H1 (cell line): ENCODE data around the gene ASTN2. TPM values are rescaled to one million over a fixed set of nuclear protein-coding genes. Genes with fewer than 3 reads are reported as not detected.
"Not testable (repeated sequence)": the region's sequence is repeated elsewhere in the genome, so short reads cannot be mapped to it uniquely, and the experiment has no call there.

Experiments
- CTCF ChIA-PET: fragments of 300-600 bp; sonication (Branson Sonifier 250); formaldehyde crosslinking; loops from one replicate; lab custom pipeline; 2021; ENCODE audit not compliant: partially characterized antibody; lab: Charles Lee
- POLR2A ChIA-PET: fragments of 300-600 bp; sonication (Branson Sonifier 250); formaldehyde crosslinking; loops from one replicate; lab custom pipeline; 2021; ENCODE audit warnings: inconsistent platforms; ENCODE audit not compliant: partially characterized antibody; lab: Charles Lee
- DNase-seq, 2 experiments: peaks; one replicate each; pipeline versions ENCODE4 v3.0.0 to v3.0.0-alpha.2; 2010 to 2022; ENCODE audit warnings: low spot score in 2 of 2, low read depth in 1 of 2, mixed read lengths in 1 of 2
- FAIRE-seq: peaks from 2 replicates; lab custom pipeline; 2011; peaks lifted over from hg19 to GRCh38; lab: Jason Lieb, UNC
- H2AFZ ChIP-seq: 2 replicates; pipeline ENCODE4 v1.8.1; 2012; ENCODE audit warnings: low read length, inconsistent platforms
- H2AK5ac ChIP-seq: 2 replicates; pipeline ENCODE4 v1.6.1; 2013; ENCODE audit warnings: low read depth, low read length
- H2BK120ac ChIP-seq: replicated peaks from 2 replicates; pipeline ENCODE3; 2013; ENCODE audit warnings: low read depth, low read length, inconsistent platforms
- H2BK12ac ChIP-seq: 2 replicates; pipeline ENCODE4 v1.6.1; 2013; ENCODE audit warnings: low read depth, low read length
- H2BK15ac ChIP-seq: 2 replicates; pipeline ENCODE4 v1.6.1; 2013; ENCODE audit warnings: low read length
- H2BK20ac ChIP-seq: 2 replicates; pipeline ENCODE4 v1.6.1; 2013; ENCODE audit warnings: low read length
- H2BK5ac ChIP-seq: 2 replicates; pipeline ENCODE4 v1.6.1; 2013; ENCODE audit warnings: low read depth, low read length
- H3K14ac ChIP-seq: 2 replicates; pipeline ENCODE4 v1.6.1; 2013; ENCODE audit warnings: inconsistent platforms; ENCODE audit not compliant: insufficient read length
- H3K18ac ChIP-seq: 2 replicates; pipeline ENCODE4 v1.6.1; 2013; ENCODE audit warnings: low read length; ENCODE audit errors: extremely low read depth
- H3K23ac ChIP-seq: 2 replicates; pipeline ENCODE4 v1.6.1; 2013; ENCODE audit warnings: inconsistent platforms; ENCODE audit not compliant: insufficient read length
- H3K23me2 ChIP-seq: 2 replicates; pipeline ENCODE4 v1.6.1; 2013; ENCODE audit warnings: low read depth, low read length
- H3K27ac ChIP-seq: 2 replicates; pipeline ENCODE4 v1.6.1; 2011; ENCODE audit warnings: low read depth, low read length, inconsistent platforms
- H3K27me3 ChIP-seq, 4 experiments: replicated peaks in 1 of 4; 1 replicate in 1 of 4; 2 replicates in 3 of 4; pipeline versions ENCODE4 v1.6.1 to v1.8.1; 2011 to 2013; ENCODE audit warnings: low read length in 3 of 4, mild to moderate bottlenecking in 3 of 4, inconsistent platforms in 2 of 4, mixed read lengths in 2 of 4, moderate library complexity in 1 of 4; ENCODE audit not compliant: control insufficient read depth in 3 of 4, insufficient read depth in 3 of 4; ENCODE audit errors: extremely low read depth in 1 of 4
- H3K36me3 ChIP-seq, 4 experiments: 2 replicates each; pipeline versions ENCODE4 v1.6.1 to v1.8.1; 2011 to 2013; ENCODE audit warnings: mild to moderate bottlenecking in 4 of 4, low read length in 3 of 4, moderate library complexity in 2 of 4, control low read depth in 1 of 4, inconsistent platforms in 1 of 4; ENCODE audit not compliant: insufficient read depth in 4 of 4, control insufficient read depth in 2 of 4
- H3K4ac ChIP-seq: replicated peaks from 2 replicates; pipeline ENCODE3; 2013; ENCODE audit warnings: low read length, low read depth, mixed read lengths, inconsistent platforms; ENCODE audit not compliant: insufficient read length
- H3K4me1 ChIP-seq, 4 experiments: replicated peaks in 1 of 4; 1 replicate in 1 of 4; 2 replicates in 3 of 4; pipeline versions ENCODE4 v1.6.1 to v1.8.1; 2011 to 2013; ENCODE audit warnings: low read length in 3 of 4, inconsistent platforms in 2 of 4, mixed read lengths in 1 of 4; ENCODE audit not compliant: insufficient read depth in 4 of 4, control insufficient read depth in 3 of 4
- H3K4me2 ChIP-seq, 2 experiments: 2 replicates each; pipeline versions ENCODE4 v1.6.1 to v1.8.1; 2011 to 2013; ENCODE audit warnings: low read depth in 2 of 2, low read length in 2 of 2, control low read depth in 1 of 2, inconsistent platforms in 1 of 2, mild to moderate bottlenecking in 1 of 2; ENCODE audit not compliant: insufficient read depth in 1 of 2
- H3K4me3 ChIP-seq, 4 experiments: fragments of 200-600, 300-600 bp in 1 of 4; sonication (generic), shearing (Covaris generic), sonication (Bioruptor Twin) in 1 of 4; 2 replicates each; pipeline versions ENCODE4 v1.5.1 to v1.8.1; 2011 to 2016; ENCODE audit warnings: low read length in 4 of 4, low read depth in 3 of 4, control low read depth in 2 of 4, inconsistent platforms in 2 of 4, mild to moderate bottlenecking in 2 of 4, mixed read lengths in 1 of 4, moderate library complexity in 1 of 4; ENCODE audit not compliant: insufficient read depth in 2 of 4; ENCODE audit errors: extremely low read depth in 1 of 4
- H3K56ac ChIP-seq: replicated peaks from 2 replicates; pipeline ENCODE3; 2013; ENCODE audit warnings: low read depth, mild to moderate bottlenecking, mixed read lengths, low read length, inconsistent platforms; ENCODE audit not compliant: insufficient read length
- H3K79me1 ChIP-seq: 2 replicates; pipeline ENCODE4 v1.6.1; 2013; ENCODE audit warnings: low read depth, low read length, control low read depth
- H3K79me2 ChIP-seq, 2 experiments: 2 replicates each; pipeline versions ENCODE4 v1.6.1 to v1.8.1; 2012 to 2013; ENCODE audit warnings: low read length in 2 of 2, mild to moderate bottlenecking in 2 of 2, inconsistent platforms in 1 of 2; ENCODE audit not compliant: insufficient read depth in 2 of 2, control insufficient read depth in 1 of 2
- H3K9ac ChIP-seq, 4 experiments: replicated peaks in 1 of 4; 1 replicate in 1 of 4; 2 replicates in 3 of 4; pipeline versions ENCODE4 v1.6.1 to v1.8.1; 2011 to 2013; ENCODE audit warnings: low read depth in 3 of 4, low read length in 3 of 4, control low read depth in 2 of 4, mild to moderate bottlenecking in 2 of 4, moderate library complexity in 2 of 4, inconsistent platforms in 1 of 4; ENCODE audit errors: extremely low read depth in 1 of 4
- H3K9me3 ChIP-seq, 2 experiments: 2 replicates each; pipeline versions ENCODE4 v1.6.1 to v1.8.1; 2012 to 2013; ENCODE audit warnings: mild to moderate bottlenecking in 2 of 2, moderate library complexity in 2 of 2, control low read depth in 1 of 2, inconsistent platforms in 1 of 2, low read depth in 1 of 2, low read length in 1 of 2, mixed read lengths in 1 of 2; ENCODE audit not compliant: insufficient read depth in 2 of 2
- H4K20me1 ChIP-seq, 2 experiments: replicated peaks in 1 of 2; 2 replicates each; pipeline versions ENCODE3 to v1.8.1; 2011 to 2013; ENCODE audit warnings: inconsistent platforms in 2 of 2, low read length in 2 of 2, mild to moderate bottlenecking in 1 of 2; ENCODE audit not compliant: insufficient read depth in 2 of 2, control insufficient read depth in 1 of 2
- H4K5ac ChIP-seq: 2 replicates; pipeline ENCODE4 v1.6.1; 2013; ENCODE audit warnings: low read length, low read depth, mixed read lengths, inconsistent platforms; ENCODE audit not compliant: insufficient read length
- H4K8ac ChIP-seq: 2 replicates; pipeline ENCODE4 v1.8.0; 2013; ENCODE audit warnings: mild to moderate bottlenecking, moderate library complexity, low read length, inconsistent platforms; ENCODE audit not compliant: insufficient read depth; ENCODE audit errors: extremely low read depth
- H4K91ac ChIP-seq: replicated peaks from 2 replicates; pipeline ENCODE3; 2013; ENCODE audit warnings: low read length, mixed read lengths, inconsistent platforms; ENCODE audit not compliant: insufficient read length
- WGBS, 2 experiments: shearing (Covaris generic) in 1 of 2; methylation state at CpG; one replicate each; pipeline versions ENCODE4 v1.1.6 to v1.1.7; 2013 to 2015; ENCODE audit warnings: low lambda C conversion rate in 2 of 2, mixed read lengths in 2 of 2, inconsistent platforms in 1 of 2, low coverage in 1 of 2, missing lambda C conversion rate in 1 of 2; ENCODE audit not compliant: insufficient replicate concordance in 2 of 2, insufficient coverage in 1 of 2, insufficient read length in 1 of 2; ENCODE audit errors: extremely low coverage in 1 of 2, missing lambda C conversion rate in 1 of 2; 5-methylcytosine and 5-hydroxymethylcytosine counted together
- polyA plus RNA-seq, 7 experiments: library from polyadenylated mRNA; depleted of rRNA in 3 of 7; stranded (reverse) in 5 of 7; unstranded in 2 of 7; fragments of >200 nt in 5 of 7; fragments of 200-250 nt in 2 of 7; gene quantifications; 1 replicate in 5 of 7; 2 replicates in 1 of 7; 4 replicates in 1 of 7; pipeline versions ENCODE4 v1.2.1 to v1.2.3, GENCODE V29; 2011 to 2013; ENCODE audit warnings: missing spikeins in 2 of 7, mixed read lengths in 2 of 7
- total RNA-seq: library from RNA; stranded (reverse); fragmentation: NEBNext Ultra II Directional; extraction: Animal tissue kit (Norgen Biotek cat#: 25700); gene quantifications from 2 replicates; pipeline ENCODE4 v1.2.1, GENCODE V29; 2021

The ASTN2 gene
- total and polyA plus RNA-seq, 2 of the 8 experiments (the other 6 are each of a cell fraction or from before 2014, with no cell fraction given) = 8.2 to 13.7 TPM

- H3K27ac ChIP-seq, POLR2A ChIA-PET, H4K20me1 ChIP-seq, H3K4me1 ChIP-seq, H2BK12ac ChIP-seq, H3K23me2 ChIP-seq, H3K36me3 ChIP-seq, H3K14ac ChIP-seq, H3K27me3 ChIP-seq, H4K91ac ChIP-seq, H3K4me2 ChIP-seq, H3K4me3 ChIP-seq, H3K56ac ChIP-seq, H4K5ac ChIP-seq, H3K18ac ChIP-seq, H2BK20ac ChIP-seq, H3K9me3 ChIP-seq, H2BK5ac ChIP-seq, H4K8ac ChIP-seq, H2BK120ac ChIP-seq, H3K4ac ChIP-seq, DNase-seq, H3K79me1 ChIP-seq, H3K79me2 ChIP-seq, H2AFZ ChIP-seq, FAIRE-seq, H2AK5ac ChIP-seq, H3K9ac ChIP-seq, H3K23ac ChIP-seq, H2BK15ac ChIP-seq: not testable (repeated sequence)
- CTCF ChIA-PET = interaction anchor here (0.6 to 1.7 kb wide), 2 partner anchors 10 to 123 kb away, joined by 3 read pairs; no protein-coding TSS in a partner anchor
- 96% methylated on average over 3 of the region's 3 CpGs; no CpG with 5 or more reads in 1 of the 2 experiments for WGBS, 2 experiments
Measured at GRCh38 chr9:116917895-116918508, 496.9 kb downstream of the ASTN2 start.
